ENCODE measurements around the gene C11orf97. TPM values are rescaled to one million over a fixed set of nuclear protein-coding genes. Genes with fewer than 3 reads are reported as not detected.
"Not testable (repeated sequence)": the region's sequence is repeated elsewhere in the genome, so short reads cannot be mapped to it uniquely, and the experiment has no call there.

C11orf97 gene
- total RNA-seq, 2 donors from 2014 or later = not detected

GRCh38 chr11:94537031-94537600, 24.9 kb downstream of the C11orf97 start:
- H3K27me3 Mint-ChIP-seq = peaks cover 19% of the 10 kb centered on the region

GRCh38 chr11:94539420-94539819, 27.2 kb downstream of the C11orf97 start:
- no peak for ATAC-seq (replicated peaks)
- H3K36me3 Mint-ChIP-seq (ENCODE audit: low read depth) = no peaks in the 10 kb centered on the region
- H3K9me3 Mint-ChIP-seq = no peaks in the 10 kb centered on the region
- H3K4me1 Mint-ChIP-seq = peaks cover 4% of the 10 kb centered on the region
- no peak overlapping the region for H3K4me3 Mint-ChIP-seq
- H3K27ac Mint-ChIP-seq = no peak overlapping the region
- peaks cover 13% of the 10 kb centered on the region for H3K27me3 Mint-ChIP-seq

More at GRCh38 chr11:94537031-94537600, 24.9 kb downstream of the C11orf97 start:
- Mint-ChIP-seq H3K27ac (no peak overlapping the region), H3K9me3 (no peaks in the 10 kb centered on the region), H3K4me3 (no peak overlapping the region), H3K36me3 (ENCODE audit: low read depth) (no peaks in the 10 kb centered on the region), H3K4me1 (no peaks in the 10 kb centered on the region)
- ATAC-seq (replicated peaks) = no peak

GRCh38 chr11:94543695-94544645, 31.7 kb downstream of the C11orf97 start, which contains the start of gene FUT4:
TSS of gene FUT4 (plus strand) at chr11:94543921. CDS start at chr11:94544134, 213 bp downstream.
- H3K36me3 Mint-ChIP-seq (ENCODE audit: low read depth) = peaks cover 3% of the 10 kb centered on the region

GRCh38 chr11:94544646-94545263, 32.5 kb downstream of the C11orf97 start:
- Mint-ChIP-seq H3K4me1 (peaks cover 20% of the 10 kb centered on the region), H3K27ac (peak overlapping the region; percentile 33), H3K9me3 (no peaks in the 10 kb centered on the region), H3K4me3 (peak overlapping the region; percentile 75), H3K36me3 (ENCODE audit: low read depth) (peaks cover 6% of the 10 kb centered on the region), H3K27me3 (no peaks in the 10 kb centered on the region)
- ATAC-seq (replicated peaks) = peak; percentile 3

More at GRCh38 chr11:94543695-94544645, 31.7 kb downstream of the C11orf97 start, which contains the start of gene FUT4:
- no peaks in the 10 kb centered on the region for H3K27me3 Mint-ChIP-seq
- H3K9me3 Mint-ChIP-seq = no peaks in the 10 kb centered on the region
- peak within 1 kb of the TSS; percentile 95 for H3K27ac Mint-ChIP-seq
- H3K4me3 Mint-ChIP-seq = peak within 1 kb of the TSS; percentile 87
- peak; percentile 94 for ATAC-seq (replicated peaks)
- peaks cover 19% of the 10 kb centered on the region for H3K4me1 Mint-ChIP-seq

GRCh38 chr11:94545264-94546161, 33.3 kb downstream of the C11orf97 start:
- Mint-ChIP-seq H3K36me3 (ENCODE audit: low read depth) (peaks cover 6% of the 10 kb centered on the region), H3K4me3 (peak overlapping the region; percentile 75), H3K27me3 (no peaks in the 10 kb centered on the region), H3K9me3 (no peaks in the 10 kb centered on the region), H3K27ac (peak overlapping the region; percentile 33), H3K4me1 (peaks cover 27% of the 10 kb centered on the region)
- no peak for ATAC-seq (replicated peaks)

GRCh38 chr11:94546162-94546470, 33.9 kb downstream of the C11orf97 start:
- Mint-ChIP-seq H3K4me1 (peaks cover 29% of the 10 kb centered on the region), H3K27ac (no peak overlapping the region), H3K36me3 (ENCODE audit: low read depth) (peaks cover 6% of the 10 kb centered on the region), H3K27me3 (no peaks in the 10 kb centered on the region), H3K9me3 (no peaks in the 10 kb centered on the region), H3K4me3 (peak overlapping the region; percentile 75)
- no peak for ATAC-seq (replicated peaks)

GRCh38 chr11:94546886-94547285, 34.6 kb downstream of the C11orf97 start:
- ATAC-seq (replicated peaks) = no peak
- Mint-ChIP-seq H3K4me1 (peaks cover 29% of the 10 kb centered on the region), H3K4me3 (peak overlapping the region; percentile 75), H3K27me3 (no peaks in the 10 kb centered on the region), H3K36me3 (ENCODE audit: low read depth) (peaks cover 6% of the 10 kb centered on the region), H3K27ac (peak overlapping the region; percentile 5), H3K9me3 (no peaks in the 10 kb centered on the region)

- Mint-ChIP-seq H3K9me3 (no peaks in the 10 kb centered on the region), H3K4me3 (no peak overlapping the region), H3K4me1 (peaks cover 25% of the 10 kb centered on the region), H3K27me3 (no peaks in the 10 kb centered on the region), H3K27ac (no peak overlapping the region), H3K36me3 (ENCODE audit: low read depth) (peaks cover 6% of the 10 kb centered on the region)
- ATAC-seq (replicated peaks) = no peak
Measured at GRCh38 chr11:94549146-94549545, 36.9 kb downstream of the C11orf97 start.

GRCh38 chr11:94550513-94550912, 38.3 kb downstream of the C11orf97 start:
- no peaks in the 10 kb centered on the region for H3K27me3 Mint-ChIP-seq
- no peak for ATAC-seq (replicated peaks)
- no peaks in the 10 kb centered on the region for H3K9me3 Mint-ChIP-seq
- peaks cover 25% of the 10 kb centered on the region for H3K4me1 Mint-ChIP-seq
- peaks cover 6% of the 10 kb centered on the region for H3K36me3 Mint-ChIP-seq (ENCODE audit: low read depth)
- no peak overlapping the region for H3K4me3 Mint-ChIP-seq
- H3K27ac Mint-ChIP-seq = peak overlapping the region; percentile 9

- no peaks in the 10 kb centered on the region for H3K9me3 Mint-ChIP-seq
- H3K27me3 Mint-ChIP-seq = no peaks in the 10 kb centered on the region
- peaks cover 10% of the 10 kb centered on the region for H3K4me1 Mint-ChIP-seq
- no peak for ATAC-seq (replicated peaks)
- H3K4me3 Mint-ChIP-seq = no peak overlapping the region
- H3K27ac Mint-ChIP-seq = no peak overlapping the region
- H3K36me3 Mint-ChIP-seq (ENCODE audit: low read depth) = peaks cover 3% of the 10 kb centered on the region
Measured at GRCh38 chr11:94553938-94554337, 41.7 kb downstream of the C11orf97 start.

- not testable (repeated sequence) for H3K4me1 Mint-ChIP-seq; H3K27me3 Mint-ChIP-seq; H3K9me3 Mint-ChIP-seq; H3K36me3 Mint-ChIP-seq (ENCODE audit: low read depth); H3K4me3 Mint-ChIP-seq; ATAC-seq (replicated peaks)
- H3K27ac Mint-ChIP-seq = peak overlapping the region; percentile 23
Measured at GRCh38 chr11:94555752-94556329, 43.6 kb downstream of the C11orf97 start.

GRCh38 chr11:94557421-94557820, 45.2 kb downstream of the C11orf97 start:
- no peaks in the 10 kb centered on the region for H3K4me1 Mint-ChIP-seq
- no peaks in the 10 kb centered on the region for H3K9me3 Mint-ChIP-seq
- H3K36me3 Mint-ChIP-seq (ENCODE audit: low read depth) = no peaks in the 10 kb centered on the region
- no peak overlapping the region for H3K4me3 Mint-ChIP-seq
- ATAC-seq (replicated peaks) = no peak
- no peaks in the 10 kb centered on the region for H3K27me3 Mint-ChIP-seq
- no peak overlapping the region for H3K27ac Mint-ChIP-seq

- Mint-ChIP-seq H3K9me3 (no peaks in the 10 kb centered on the region), H3K27ac (no peak overlapping the region), H3K4me1 (no peaks in the 10 kb centered on the region), H3K27me3 (no peaks in the 10 kb centered on the region), H3K36me3 (ENCODE audit: low read depth) (no peaks in the 10 kb centered on the region), H3K4me3 (no peak overlapping the region)
- no peak for ATAC-seq (replicated peaks)
Measured at GRCh38 chr11:94557992-94558391, 45.7 kb downstream of the C11orf97 start.

All from activated T-helper 17 cell treated with anti-CD3 and anti-CD28 coated beads, Interleukin-2, amount 50 U/mL, for 72 hours (primary cell).